Sigmoid colon (tissue), 7 donors: ENCODE results near the gene JHY. TPM values are rescaled to one million over a fixed set of nuclear protein-coding genes. Genes with fewer than 3 reads are reported as not detected.

ENCODE experiments used
- DNase-seq: peaks from one replicate; pipeline ENCODE4 v3.0.0-alpha.2; 2019
- H3K27ac ChIP-seq, 4 donors: fragments of 200-600 bp; sonication (generic); one replicate each; pipeline ENCODE4 v1.5.1; 2016 to 2019; ENCODE audit warnings: mild to moderate bottlenecking in 1 of 4
- H3K27me3 ChIP-seq, 3 donors: fragments of 200-600 bp; sonication (generic); one replicate each; pipeline ENCODE4 v1.5.1; 2019; ENCODE audit warnings: mild to moderate bottlenecking in 1 of 3
- H3K36me3 ChIP-seq, 4 donors: fragments of 200-600 bp; sonication (generic); one replicate each; pipeline ENCODE4 v1.5.1; 2016 to 2019
- H3K4me1 ChIP-seq, 4 donors: fragments of 200-600 bp; sonication (generic); one replicate each; pipeline ENCODE4 v1.5.1; 2017 to 2019
- H3K4me3 ChIP-seq, 4 donors: fragments of 200-600 bp; sonication (generic); one replicate each; pipeline ENCODE4 v1.5.1; 2017 to 2019; ENCODE audit warnings: mild to moderate bottlenecking in 2 of 4, moderate library complexity in 1 of 4
- H3K9me3 ChIP-seq, 4 donors: fragments of 200-600 bp in 3 of 4; sonication (generic) in 3 of 4; one replicate each; pipeline versions ENCODE4 v1.5.1 to v1.6.1; 2013 to 2019
- EP300 ChIP-seq, 4 donors: sonication (generic); formaldehyde crosslinking; IDR thresholded peaks; one replicate each; pipeline ENCODE4 v1.6.1; 2017; ENCODE audit warnings: antibody characterized with exemption in 4 of 4
- POLR2A ChIP-seq, 2 donors: fragments of 450-650 bp; IDR thresholded peaks; one replicate each; pipeline ENCODE4 v1.6.1; 2016; ENCODE audit warnings: antibody characterized with exemption in 2 of 2, mild to moderate bottlenecking in 2 of 2, moderate library complexity in 2 of 2
- POLR2AphosphoS5 ChIP-seq, 4 donors: sonication (generic); formaldehyde crosslinking; IDR thresholded peaks; one replicate each; pipeline ENCODE4 v1.6.1; 2017; ENCODE audit warnings: antibody characterized with exemption in 4 of 4
- WGBS, 2 donors: extraction: QIAGEN DNeasy Blood & Tissue Kit; methylation state at CpG; one replicate each; pipeline ENCODE4 v1.1.7; 2013; 5-methylcytosine and 5-hydroxymethylcytosine counted together
- intact Hi-C: fragments of 100-400 bp; cut with DNase I; formaldehyde crosslinking; loops from one replicate; pipeline ENCODE4 v1.15.1; 2023
- polyA plus RNA-seq, 3 donors: library from polyadenylated mRNA; stranded (reverse); fragments of 200-250 nt; gene quantifications; one replicate each; pipeline ENCODE4 v1.2.3, GENCODE V29; 2013
- small RNA-seq, 3 donors: library from RNA; depleted of rRNA; stranded (forward); fragments of <200 nt; gene quantifications; one replicate each; pipeline ENCODE3, GENCODE V24; 2016
- total RNA-seq, 4 donors: library from RNA; depleted of rRNA; stranded (reverse); fragments of >200 nt; gene quantifications; one replicate each; pipeline ENCODE4 v1.1.0, GENCODE V29; 2016
- TF ChIP-seq, protein P1 (sequence below), 4 experiments: fragments of 450-650 bp in 3 of 4; fragments of 200-600 bp in 1 of 4; IDR thresholded peaks; one replicate each; pipeline ENCODE4 v1.5.1; 2016 to 2019; ENCODE audit warnings: antibody characterized with exemption in 4 of 4, mild to moderate bottlenecking in 3 of 4, moderate library complexity in 2 of 4
- donor health status: healthy with polysubstance abuse.
- donor health status: Bipolar disorder and iron deficiency.
- donor health status: healthy.

JHY gene
- total and polyA plus RNA-seq, 7 donors: 0.46 to 8.9 (median 5.8) TPM

DNA sequence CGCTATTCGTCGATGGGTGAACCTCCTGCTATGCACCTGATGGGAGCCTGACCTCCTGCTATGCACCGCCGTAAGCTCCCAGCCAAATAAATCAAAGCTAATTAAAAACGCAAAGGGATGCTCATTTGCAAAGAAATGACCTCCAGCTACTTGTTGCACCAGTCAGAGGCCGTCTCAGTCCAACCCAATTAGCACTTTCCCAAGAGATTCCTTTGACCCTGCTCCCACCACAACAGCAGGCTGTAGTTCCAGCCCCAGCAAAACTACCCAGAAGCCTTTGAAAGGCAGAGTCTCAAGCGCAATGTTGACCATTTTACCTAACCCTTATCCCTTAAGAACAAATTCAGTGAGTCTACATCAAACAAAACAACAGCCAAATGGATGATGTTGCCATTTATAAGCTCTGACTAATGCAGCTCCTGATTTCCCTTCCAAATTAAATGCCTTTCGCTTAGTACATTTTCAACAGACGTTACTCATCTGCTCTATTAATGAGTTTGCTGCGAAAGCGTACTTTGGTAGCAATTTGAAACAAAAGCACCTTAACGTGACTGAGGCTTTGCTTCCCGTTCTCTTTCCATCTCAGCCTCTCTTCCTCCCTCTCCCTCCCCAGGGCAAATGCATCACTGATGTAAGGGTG is 116.3 kb downstream of the JHY start:
- WGBS, 2 donors: 40 to 55% methylated on average over 14 of the region's 14 CpGs
- intact Hi-C loops: no loop called here
- peaks cover 0 to 17% (median 0%) of the 10 kb centered on the region in 3 donors for H3K27me3 ChIP-seq
- no peak overlapping the region for H3K4me3 ChIP-seq
- no peaks in the 10 kb centered on the region for H3K9me3 ChIP-seq
- H3K4me1 ChIP-seq: no peaks in the 10 kb centered on the region
- no peak for TF ChIP-seq POLR2AphosphoS5 (IDR thresholded peaks at IDR 0.05)
- no peak for TF ChIP-seq POLR2A (IDR thresholded peaks at IDR 0.05)
- TF ChIP-seq, protein P1, sequence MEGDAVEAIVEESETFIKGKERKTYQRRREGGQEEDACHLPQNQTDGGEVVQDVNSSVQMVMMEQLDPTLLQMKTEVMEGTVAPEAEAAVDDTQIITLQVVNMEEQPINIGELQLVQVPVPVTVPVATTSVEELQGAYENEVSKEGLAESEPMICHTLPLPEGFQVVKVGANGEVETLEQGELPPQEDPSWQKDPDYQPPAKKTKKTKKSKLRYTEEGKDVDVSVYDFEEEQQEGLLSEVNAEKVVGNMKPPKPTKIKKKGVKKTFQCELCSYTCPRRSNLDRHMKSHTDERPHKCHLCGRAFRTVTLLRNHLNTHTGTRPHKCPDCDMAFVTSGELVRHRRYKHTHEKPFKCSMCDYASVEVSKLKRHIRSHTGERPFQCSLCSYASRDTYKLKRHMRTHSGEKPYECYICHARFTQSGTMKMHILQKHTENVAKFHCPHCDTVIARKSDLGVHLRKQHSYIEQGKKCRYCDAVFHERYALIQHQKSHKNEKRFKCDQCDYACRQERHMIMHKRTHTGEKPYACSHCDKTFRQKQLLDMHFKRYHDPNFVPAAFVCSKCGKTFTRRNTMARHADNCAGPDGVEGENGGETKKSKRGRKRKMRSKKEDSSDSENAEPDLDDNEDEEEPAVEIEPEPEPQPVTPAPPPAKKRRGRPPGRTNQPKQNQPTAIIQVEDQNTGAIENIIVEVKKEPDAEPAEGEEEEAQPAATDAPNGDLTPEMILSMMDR (IDR thresholded peaks at IDR 0.05): no peak
- TF ChIP-seq EP300 (IDR thresholded peaks at IDR 0.05): no peak
- H3K36me3 ChIP-seq: no peaks in the 10 kb centered on the region
- DNase-seq: no peak
- H3K27ac ChIP-seq: no peak overlapping the region

DNA sequence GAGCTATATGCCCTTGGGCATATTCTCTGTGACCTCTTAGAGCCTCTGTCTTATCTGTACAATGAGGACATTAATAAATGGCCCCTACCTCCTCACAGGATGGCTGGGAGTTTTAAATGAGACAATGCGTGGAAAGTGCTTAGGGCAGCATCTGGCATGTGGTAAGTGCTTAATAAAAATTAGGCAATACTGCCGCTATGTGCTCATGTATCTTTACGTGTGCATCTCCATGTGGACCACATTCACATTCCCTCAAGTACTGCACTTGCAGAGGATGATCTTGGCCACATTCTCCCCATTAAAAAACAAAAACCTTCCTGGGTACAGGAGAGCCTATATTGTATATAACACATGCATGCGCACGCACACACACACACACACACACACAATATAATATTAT is 118.2 kb downstream of the JHY start:
- H3K4me1 ChIP-seq: no peaks in the 10 kb centered on the region
- WGBS, 2 donors: 88 to 94% methylated on average over 5 of the region's 5 CpGs
- no peak overlapping the region for H3K4me3 ChIP-seq
- TF ChIP-seq POLR2A (IDR thresholded peaks at IDR 0.05): no peak
- no peak for TF ChIP-seq POLR2AphosphoS5 (IDR thresholded peaks at IDR 0.05)
- no peak for TF ChIP-seq EP300 (IDR thresholded peaks at IDR 0.05)
- TF ChIP-seq, protein P1 (IDR thresholded peaks at IDR 0.05): no peak
- peaks cover 0 to 10% (median 0%) of the 10 kb centered on the region in 3 donors for H3K27me3 ChIP-seq
- no peaks in the 10 kb centered on the region for H3K36me3 ChIP-seq
- no peaks in the 10 kb centered on the region for H3K9me3 ChIP-seq
- DNase-seq: no peak
- H3K27ac ChIP-seq: no peak overlapping the region
- intact Hi-C loops: no loop called here

DNA sequence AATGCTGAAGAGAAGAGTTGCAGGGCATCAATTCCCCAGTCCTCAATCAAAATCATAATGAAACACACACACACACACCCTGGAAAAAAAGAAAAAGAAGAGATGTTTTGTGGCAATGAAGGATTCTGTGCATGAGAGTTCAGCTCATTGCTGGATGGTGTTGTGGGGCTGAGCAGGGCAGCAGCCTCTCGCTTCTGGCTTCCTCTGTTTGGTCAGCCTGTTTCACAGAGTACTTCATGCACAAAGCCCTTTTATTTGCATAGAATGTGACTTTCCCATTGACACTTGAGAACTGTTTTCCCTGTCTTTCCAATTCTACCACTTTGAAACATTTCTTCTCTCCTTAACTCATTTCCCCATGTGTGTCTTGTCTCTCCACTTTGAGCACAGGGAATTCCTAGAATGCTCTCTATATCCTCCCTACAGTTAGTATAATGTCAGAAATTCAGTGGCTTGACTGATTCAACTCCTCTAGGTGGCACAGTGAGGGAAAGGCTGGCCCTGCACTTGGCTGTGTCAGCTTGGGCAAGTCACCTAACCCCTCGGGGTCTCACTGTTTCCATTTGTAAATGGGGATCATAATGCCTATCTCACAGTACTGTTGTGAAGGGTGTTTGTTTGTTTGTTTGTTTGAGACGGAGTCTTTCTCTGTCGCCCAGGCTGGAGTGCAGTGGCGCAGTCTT is 124.4 kb downstream of the JHY start:
- Histone ChIP-seq H3K4me1 (no peaks in the 10 kb centered on the region), H3K27ac (no peak overlapping the region), H3K4me3 (no peak overlapping the region), H3K27me3 (no peaks in the 10 kb centered on the region), H3K36me3 (no peaks in the 10 kb centered on the region), H3K9me3 (no peaks in the 10 kb centered on the region)
- intact Hi-C loops: no loop called here
- DNase-seq: no peak
- 75 to 81% methylated on average over 5 of the region's 5 CpGs for WGBS, 2 donors
- TF ChIP-seq POLR2A (IDR thresholded peaks at IDR 0.05): no peak
- TF ChIP-seq, protein P1 (IDR thresholded peaks at IDR 0.05): no peak
- no peak for TF ChIP-seq POLR2AphosphoS5 (IDR thresholded peaks at IDR 0.05)
- TF ChIP-seq EP300 (IDR thresholded peaks at IDR 0.05): no peak

Small RNA genes lying within 50 kb of the gene (small RNA-seq; reads per million reads assigned to genes)
- gene RNU4-23P: 0 reads per million in 3 donors

Other genes with a start within 250 kb of the JHY start
- 10 to 100 TPM in 1 of 4 donors, 1 to 10 TPM in 3; 2.0 to 12.9 (median 2.2) TPM for gene UBASH3B, start 227.0 kb upstream of the JHY start, total RNA-seq
- 1 to 10 TPM; 1.4 to 3.2 (median 1.8) TPM for gene UBASH3B, start 227.0 kb upstream of the JHY start, polyA plus RNA-seq
- gene CRTAM, start 44.3 kb upstream of the JHY start, total RNA-seq: under 1 TPM in 1 of 4 donors, not detected in 3; 0.41 TPM
- 1 to 10 TPM in 1 of 3 donors, not detected in 2; 1.5 TPM for gene CRTAM, start 44.3 kb upstream of the JHY start, polyA plus RNA-seq
- not detected for gene BSX, start 99.1 kb downstream of the JHY start, total RNA-seq
- not detected for gene BSX, start 99.1 kb downstream of the JHY start, polyA plus RNA-seq
- 100 to 1,000 TPM; 576 to 731 (median 702) TPM for gene HSPA8, start 179.4 kb downstream of the JHY start, total RNA-seq
- gene HSPA8, start 179.4 kb downstream of the JHY start, polyA plus RNA-seq: 100 to 1,000 TPM; 300 to 563 (median 354) TPM